Endothelial cell of umbilical vein (primary cell): ENCODE results near the gene RETREG2. TPM values are rescaled to one million over a fixed set of nuclear protein-coding genes. Genes with fewer than 3 reads are reported as not detected.

Experiments used
- BruUV-seq: library from RNA; stranded (reverse); fragments of 400-500 nt; replicated peaks from 2 replicates; lab custom pipeline; 2021; lab: Mats Ljungman, UMichigan
- CTCF ChIA-PET: fragments of 300-600, 350-600 bp; sonication (Branson Sonifier 250); formaldehyde crosslinking; loops from one replicate; lab custom pipeline; 2021; ENCODE audit warnings: antibody characterized with exemption, inconsistent platforms; lab: Charles Lee
- POLR2A ChIA-PET: fragments of 300-600, 350-600 bp; sonication (Branson Sonifier 250); formaldehyde crosslinking; loops from one replicate; lab custom pipeline; 2021; ENCODE audit warnings: antibody characterized with exemption, inconsistent platforms; lab: Charles Lee
- DNase-seq: peaks from one replicate; pipeline ENCODE4 v3.0.0-alpha.2; 2011; ENCODE audit warnings: low read depth, low spot score
- FAIRE-seq: peaks from 2 replicates; lab custom pipeline; 2011; peaks lifted over from hg19 to GRCh38; lab: Jason Lieb, UNC
- H2AFZ ChIP-seq: 2 replicates; pipeline ENCODE4 v1.6.0; 2012; ENCODE audit warnings: low read depth, low read length, control low read depth, inconsistent platforms
- H3K27ac ChIP-seq: 2 replicates; pipeline ENCODE4 v1.5.1; 2011; ENCODE audit warnings: low read depth, mild to moderate bottlenecking, control low read depth, low read length, moderate library complexity; ENCODE audit not compliant: insufficient read depth
- H3K27me3 ChIP-seq, 2 experiments: 2 replicates each; pipeline versions ENCODE4 v1.6.0 to v1.6.1; 2011; ENCODE audit warnings: low read length in 2 of 2, mixed read lengths in 1 of 2; ENCODE audit not compliant: control insufficient read depth in 2 of 2, insufficient read depth in 2 of 2
- H3K36me3 ChIP-seq, 2 experiments: 2 replicates in 1 of 2; 3 replicates in 1 of 2; pipeline ENCODE4 v1.5.1; 2011; ENCODE audit warnings: low read length in 2 of 2, mild to moderate bottlenecking in 1 of 2, moderate library complexity in 1 of 2; ENCODE audit not compliant: control insufficient read depth in 2 of 2, insufficient read depth in 2 of 2; ENCODE audit errors: extremely low read depth in 1 of 2
- H3K4me1 ChIP-seq: 3 replicates; pipeline ENCODE4 v1.5.1; 2011; ENCODE audit warnings: mild to moderate bottlenecking, low read length; ENCODE audit not compliant: control insufficient read depth, insufficient read depth; ENCODE audit errors: extremely low read depth
- H3K4me2 ChIP-seq: 2 replicates; pipeline ENCODE4 v1.6.1; 2011; ENCODE audit warnings: low read length, control low read depth, mixed read lengths; ENCODE audit not compliant: insufficient read depth
- H3K4me3 ChIP-seq, 3 experiments: fragments of 200-600 bp in 1 of 3; sonication (generic), shearing (Covaris generic) in 1 of 3; replicated peaks in 1 of 3; 2 replicates each; pipeline ENCODE4 v1.5.1; 2011 to 2016; ENCODE audit warnings: control low read depth in 3 of 3, low read length in 3 of 3, mild to moderate bottlenecking in 2 of 3, inconsistent platforms in 1 of 3, low read depth in 1 of 3, moderate library complexity in 1 of 3; ENCODE audit not compliant: insufficient read depth in 1 of 3
- H3K79me2 ChIP-seq: 2 replicates; pipeline ENCODE4 v1.6.0; 2012; ENCODE audit warnings: low read length, inconsistent platforms; ENCODE audit not compliant: control insufficient read depth, insufficient read depth
- H3K9ac ChIP-seq: replicated peaks from 2 replicates; pipeline ENCODE3; 2011; ENCODE audit warnings: low read length, control low read depth; ENCODE audit not compliant: insufficient read depth; ENCODE audit errors: extremely low read depth
- H3K9me1 ChIP-seq: replicated peaks from 3 replicates; pipeline ENCODE4 v1.6.0; 2011; ENCODE audit warnings: mild to moderate bottlenecking, low read length; ENCODE audit not compliant: control insufficient read depth, insufficient read depth; ENCODE audit errors: extremely low read depth
- H3K9me3 ChIP-seq: replicated peaks from 2 replicates; pipeline ENCODE4 v1.5.1; 2012; ENCODE audit warnings: low read length, inconsistent platforms; ENCODE audit not compliant: control insufficient read depth, insufficient read depth
- H4K20me1 ChIP-seq: replicated peaks from 2 replicates; pipeline ENCODE3; 2011; ENCODE audit warnings: mild to moderate bottlenecking, low read length; ENCODE audit not compliant: control insufficient read depth, insufficient read depth; ENCODE audit errors: extremely low read depth
- EZH2 ChIP-seq: IDR thresholded peaks from 2 replicates; pipeline ENCODE4 v1.6.1; 2012; ENCODE audit warnings: borderline replicate concordance, low read depth, mild to moderate bottlenecking, moderate library complexity, low read length, inconsistent platforms; ENCODE audit not compliant: severe bottlenecking
- FOS ChIP-seq: IDR thresholded peaks from 2 replicates; pipeline ENCODE4 v1.6.1; 2011; ENCODE audit warnings: mild to moderate bottlenecking, low read length, moderate library complexity, borderline replicate concordance; ENCODE audit not compliant: insufficient read depth
- GATA2 ChIP-seq: IDR thresholded peaks from 2 replicates; pipeline ENCODE4 v1.7.0; 2011; ENCODE audit warnings: low read depth, mild to moderate bottlenecking, moderate library complexity, mixed read lengths, low read length; ENCODE audit not compliant: insufficient read length, insufficient read depth
- JUN ChIP-seq: IDR thresholded peaks from 2 replicates; pipeline ENCODE4 v1.6.1; 2011; ENCODE audit warnings: borderline replicate concordance, low read depth; ENCODE audit not compliant: insufficient read length, insufficient read depth
- MYC ChIP-seq: IDR thresholded peaks from one replicate; pipeline ENCODE4 v1.6.1; 2011; ENCODE audit warnings: mild to moderate bottlenecking, low read depth, low read length
- POLR2A ChIP-seq: IDR thresholded peaks from 2 replicates; pipeline ENCODE4 v1.6.1; 2012; ENCODE audit warnings: low read depth, mild to moderate bottlenecking, control low read depth, low read length
- POLR2AphosphoS5 ChIP-seq: IDR thresholded peaks from 2 replicates; pipeline ENCODE4 v1.6.1; 2012; ENCODE audit warnings: low read depth, mild to moderate bottlenecking, control low read depth, low read length, moderate library complexity; ENCODE audit not compliant: insufficient read depth
- dilution Hi-C: fragments of 300-500 bp; cut with MboI; formaldehyde crosslinking; loops from one replicate; pipeline ENCODE4 v1.15.0; 2019; ENCODE audit warnings: low sequenced_read_pairs; ENCODE audit not compliant: extremely low pct_ligation_motif_present
- intact Hi-C: fragments of 100-400 bp; cut with micrococcal nuclease; formaldehyde crosslinking; loops from one replicate; pipeline ENCODE4 v1.10.0; 2022
- polyA plus RNA-seq, 4 experiments: library from polyadenylated mRNA; depleted of rRNA in 3 of 4; stranded (reverse) in 3 of 4; unstranded in 1 of 4; fragments of >200 nt; gene quantifications; 2 replicates each; pipeline versions ENCODE4 v1.2.1 to v1.2.3, GENCODE V29; 2011 to 2012; ENCODE audit warnings: missing spikeins in 1 of 4
- total RNA-seq: library from RNA; stranded (reverse); gene quantifications from 2 replicates; pipeline ENCODE4 v1.2.3, GENCODE V29; 2021
- TF ChIP-seq, protein P1 (sequence below), 2 donors: IDR thresholded peaks; 1 replicate in 1 of 2; 2 replicates in 1 of 2; pipeline ENCODE4 v1.5.1; 2011; ENCODE audit warnings: low read length in 2 of 2, mild to moderate bottlenecking in 2 of 2, moderate library complexity in 2 of 2, control low read depth in 1 of 2, inconsistent platforms in 1 of 2, low read depth in 1 of 2; ENCODE audit not compliant: insufficient read depth in 1 of 2; ENCODE audit errors: extremely low read depth in 1 of 2
- TF ChIP-seq, protein P2 (sequence below): IDR thresholded peaks from 2 replicates; pipeline ENCODE4 v1.6.1; 2011; ENCODE audit not compliant: insufficient read depth, insufficient read length

The RETREG2 gene
- total and polyA plus RNA-seq, 2 donors (not counting 3 experiments of a cell fraction or from before 2014, with no cell fraction given) = 59.5 to 76.1 TPM

GRCh38 chr2:219180961-219181360 lies 2.9 kb downstream of the RETREG2 start:
- peaks cover 18% of the 10 kb centered on the region for H3K4me1 ChIP-seq
- peaks cover 20% of the 10 kb centered on the region for H3K79me2 ChIP-seq
- no peak overlapping the region for H2AFZ ChIP-seq
- BruUV-seq = no TSS peak
- H3K4me3 ChIP-seq = no peak overlapping the region
- DNase-seq (no peak), FAIRE-seq (no peak)
- dilution Hi-C loops (no loop called here), intact Hi-C loops (no loop called here)
- H4K20me1 ChIP-seq = no peaks in the 10 kb centered on the region
- H3K27ac ChIP-seq = no peak overlapping the region
- peaks cover 15 to 39% of the 10 kb centered on the region in 2 experiments for H3K36me3 ChIP-seq
- TF ChIP-seq JUN = no peak
- TF ChIP-seq, protein P1, sequence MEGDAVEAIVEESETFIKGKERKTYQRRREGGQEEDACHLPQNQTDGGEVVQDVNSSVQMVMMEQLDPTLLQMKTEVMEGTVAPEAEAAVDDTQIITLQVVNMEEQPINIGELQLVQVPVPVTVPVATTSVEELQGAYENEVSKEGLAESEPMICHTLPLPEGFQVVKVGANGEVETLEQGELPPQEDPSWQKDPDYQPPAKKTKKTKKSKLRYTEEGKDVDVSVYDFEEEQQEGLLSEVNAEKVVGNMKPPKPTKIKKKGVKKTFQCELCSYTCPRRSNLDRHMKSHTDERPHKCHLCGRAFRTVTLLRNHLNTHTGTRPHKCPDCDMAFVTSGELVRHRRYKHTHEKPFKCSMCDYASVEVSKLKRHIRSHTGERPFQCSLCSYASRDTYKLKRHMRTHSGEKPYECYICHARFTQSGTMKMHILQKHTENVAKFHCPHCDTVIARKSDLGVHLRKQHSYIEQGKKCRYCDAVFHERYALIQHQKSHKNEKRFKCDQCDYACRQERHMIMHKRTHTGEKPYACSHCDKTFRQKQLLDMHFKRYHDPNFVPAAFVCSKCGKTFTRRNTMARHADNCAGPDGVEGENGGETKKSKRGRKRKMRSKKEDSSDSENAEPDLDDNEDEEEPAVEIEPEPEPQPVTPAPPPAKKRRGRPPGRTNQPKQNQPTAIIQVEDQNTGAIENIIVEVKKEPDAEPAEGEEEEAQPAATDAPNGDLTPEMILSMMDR (IDR thresholded peaks at IDR 0.05; ENCODE audit: extremely low read depth in 1 of 2, insufficient read depth in 1 of 2, low read depth in 1 of 2, low read length in 2 of 2) = no peak
- no peak for TF ChIP-seq POLR2AphosphoS5
- TF ChIP-seq, protein P2, sequence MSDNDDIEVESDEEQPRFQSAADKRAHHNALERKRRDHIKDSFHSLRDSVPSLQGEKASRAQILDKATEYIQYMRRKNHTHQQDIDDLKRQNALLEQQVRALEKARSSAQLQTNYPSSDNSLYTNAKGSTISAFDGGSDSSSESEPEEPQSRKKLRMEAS = no peak
- no peak for TF ChIP-seq GATA2
- no peak for TF ChIP-seq POLR2A
- no peak for TF ChIP-seq FOS
- TF ChIP-seq EZH2 = no peak
- no peak for TF ChIP-seq MYC
- no peaks in the 10 kb centered on the region for H3K27me3 ChIP-seq
- H3K4me2 ChIP-seq = no peak overlapping the region
- POLR2A ChIA-PET = no interaction called here
- no peaks in the 10 kb centered on the region for H3K9me1 ChIP-seq
- CTCF ChIA-PET = interaction anchor here (1.4 to 2.2 kb wide), 4 partner anchors 10 to 151 kb away, joined by 3 to 10 read pairs (median 4); no protein-coding TSS in a partner anchor
- no peak overlapping the region for H3K9ac ChIP-seq
- no peaks in the 10 kb centered on the region for H3K9me3 ChIP-seq
